ENCODE data around the gene TRIM25. TPM values are rescaled to one million over a fixed set of nuclear protein-coding genes. Genes with fewer than 3 reads are reported as not detected.

Gene TRIM25, protein sequence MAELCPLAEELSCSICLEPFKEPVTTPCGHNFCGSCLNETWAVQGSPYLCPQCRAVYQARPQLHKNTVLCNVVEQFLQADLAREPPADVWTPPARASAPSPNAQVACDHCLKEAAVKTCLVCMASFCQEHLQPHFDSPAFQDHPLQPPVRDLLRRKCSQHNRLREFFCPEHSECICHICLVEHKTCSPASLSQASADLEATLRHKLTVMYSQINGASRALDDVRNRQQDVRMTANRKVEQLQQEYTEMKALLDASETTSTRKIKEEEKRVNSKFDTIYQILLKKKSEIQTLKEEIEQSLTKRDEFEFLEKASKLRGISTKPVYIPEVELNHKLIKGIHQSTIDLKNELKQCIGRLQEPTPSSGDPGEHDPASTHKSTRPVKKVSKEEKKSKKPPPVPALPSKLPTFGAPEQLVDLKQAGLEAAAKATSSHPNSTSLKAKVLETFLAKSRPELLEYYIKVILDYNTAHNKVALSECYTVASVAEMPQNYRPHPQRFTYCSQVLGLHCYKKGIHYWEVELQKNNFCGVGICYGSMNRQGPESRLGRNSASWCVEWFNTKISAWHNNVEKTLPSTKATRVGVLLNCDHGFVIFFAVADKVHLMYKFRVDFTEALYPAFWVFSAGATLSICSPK
- total RNA-seq: 44.3 to 47.4 TPM (median 45.6 TPM) in 3 replicates

DNA sequence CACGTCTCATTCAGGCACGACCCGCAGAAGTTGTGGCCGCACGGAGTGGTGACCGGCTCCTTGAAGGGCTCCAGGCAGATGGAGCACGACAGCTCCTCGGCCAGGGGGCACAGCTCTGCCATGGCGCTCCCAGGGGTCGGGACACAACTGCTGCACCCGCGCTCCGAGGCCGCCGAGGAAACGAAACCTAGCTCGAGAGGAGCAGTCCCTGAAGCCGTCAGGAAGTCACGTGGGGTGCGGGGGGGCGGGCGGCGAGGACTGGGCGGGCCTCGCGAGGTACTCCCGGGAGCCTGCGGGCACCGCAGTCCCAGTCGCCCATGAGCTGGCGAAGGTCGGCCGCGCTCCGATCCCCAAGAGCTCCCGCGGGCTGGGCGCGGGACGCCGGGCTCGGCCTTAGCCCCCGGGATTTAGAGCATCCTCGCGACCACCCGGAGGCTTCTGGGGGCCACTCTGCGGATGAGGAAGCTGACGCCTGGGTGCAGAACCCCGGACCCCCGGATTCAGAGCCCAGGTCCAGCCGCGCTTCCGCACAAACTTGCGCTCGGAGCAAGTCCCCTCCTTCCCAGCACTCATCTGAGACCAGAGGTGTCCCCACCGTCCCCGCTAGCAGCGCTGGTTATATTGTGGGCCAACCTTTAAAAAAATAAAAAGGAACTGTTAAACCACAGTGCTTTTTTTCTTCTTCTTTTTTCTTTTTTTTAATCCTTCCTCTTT lies at the start of gene TRIM25:
TSS of gene TRIM25 (minus strand) at position 183 of the 714 bp plus-strand sequence. CDS start at position 122, 61 bp downstream.
- H3K27ac Mint-ChIP-seq: peak within 1 kb of the TSS; percentile 94
- no peaks in the 10 kb centered on the region for H3K36me3 Mint-ChIP-seq
- H3K27me3 Mint-ChIP-seq (ENCODE audit: low read depth): no peaks in the 10 kb centered on the region
- H3K9me3 Mint-ChIP-seq: peaks cover 19% of the 10 kb centered on the region
- H3K4me3 Mint-ChIP-seq: peak within 1 kb of the TSS; percentile 91
- TF ChIP-seq, protein P1, sequence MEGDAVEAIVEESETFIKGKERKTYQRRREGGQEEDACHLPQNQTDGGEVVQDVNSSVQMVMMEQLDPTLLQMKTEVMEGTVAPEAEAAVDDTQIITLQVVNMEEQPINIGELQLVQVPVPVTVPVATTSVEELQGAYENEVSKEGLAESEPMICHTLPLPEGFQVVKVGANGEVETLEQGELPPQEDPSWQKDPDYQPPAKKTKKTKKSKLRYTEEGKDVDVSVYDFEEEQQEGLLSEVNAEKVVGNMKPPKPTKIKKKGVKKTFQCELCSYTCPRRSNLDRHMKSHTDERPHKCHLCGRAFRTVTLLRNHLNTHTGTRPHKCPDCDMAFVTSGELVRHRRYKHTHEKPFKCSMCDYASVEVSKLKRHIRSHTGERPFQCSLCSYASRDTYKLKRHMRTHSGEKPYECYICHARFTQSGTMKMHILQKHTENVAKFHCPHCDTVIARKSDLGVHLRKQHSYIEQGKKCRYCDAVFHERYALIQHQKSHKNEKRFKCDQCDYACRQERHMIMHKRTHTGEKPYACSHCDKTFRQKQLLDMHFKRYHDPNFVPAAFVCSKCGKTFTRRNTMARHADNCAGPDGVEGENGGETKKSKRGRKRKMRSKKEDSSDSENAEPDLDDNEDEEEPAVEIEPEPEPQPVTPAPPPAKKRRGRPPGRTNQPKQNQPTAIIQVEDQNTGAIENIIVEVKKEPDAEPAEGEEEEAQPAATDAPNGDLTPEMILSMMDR (IDR thresholded peaks at IDR 0.05; ENCODE audit: unreplicated experiment): no peak
- DNase-seq (ENCODE audit: low spot score in 2 of 2, unreplicated experiment in 2 of 2): peak; percentile 70 to 71
- H3K4me1 Mint-ChIP-seq: peaks cover 24% of the 10 kb centered on the region

DNA sequence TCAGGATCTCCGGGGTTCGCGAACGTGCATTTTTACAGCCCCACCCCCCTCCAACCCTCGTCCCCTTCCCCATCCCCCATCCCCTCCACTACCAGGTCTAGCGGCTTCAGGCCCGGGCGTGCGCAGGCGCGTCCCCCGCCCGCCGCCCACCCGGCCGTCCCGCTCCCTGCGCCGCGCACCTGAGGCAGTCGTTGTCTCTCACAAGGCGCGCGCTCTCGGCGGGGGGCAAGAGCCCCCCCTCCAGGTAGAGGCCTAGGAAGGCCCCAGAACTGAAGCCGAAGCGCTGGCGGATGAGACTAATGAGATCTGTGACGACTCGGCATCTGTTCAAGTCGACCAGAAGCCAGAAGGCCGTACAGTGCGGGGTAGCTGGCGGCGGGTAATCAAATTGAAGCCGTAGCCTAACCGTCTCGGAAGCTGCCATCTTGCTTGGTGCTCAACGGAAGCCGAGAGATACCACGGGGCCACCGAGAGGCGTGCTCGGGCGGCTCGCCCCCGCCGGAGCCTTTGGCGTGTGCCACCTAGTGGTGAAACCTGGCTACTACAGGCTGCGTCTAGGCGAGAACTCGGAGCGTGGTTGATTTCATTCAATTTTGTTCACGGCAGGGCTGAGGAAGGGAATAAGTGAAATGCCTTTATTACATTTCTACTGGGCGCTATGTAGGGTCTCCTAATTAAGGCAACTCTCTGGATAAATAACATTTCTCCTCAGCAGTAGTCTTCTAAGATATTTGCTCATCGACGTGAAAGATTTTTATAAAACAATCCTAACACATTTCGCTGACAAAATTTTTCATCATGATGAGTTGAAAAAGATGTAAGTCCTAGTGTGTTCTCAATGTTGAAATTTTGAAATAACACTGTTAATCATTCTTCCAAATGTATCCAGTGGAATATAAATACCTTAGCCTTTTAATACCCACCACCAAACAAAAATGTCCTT lies 47.0 kb upstream of the TRIM25 start, which contains the start of gene COIL:
TSS of gene COIL (minus strand) at position 455 of the 943 bp plus-strand sequence. CDS start at position 424, 31 bp downstream.
- H3K4me1 Mint-ChIP-seq: peaks cover 13% of the 10 kb centered on the region
- TF ChIP-seq, protein P1 (IDR thresholded peaks at IDR 0.05; ENCODE audit: unreplicated experiment): peak; percentile 100
- peak within 1 kb of the TSS; percentile 93 for H3K27ac Mint-ChIP-seq
- no peaks in the 10 kb centered on the region for H3K9me3 Mint-ChIP-seq
- peak within 1 kb of the TSS; percentile 81 for H3K4me3 Mint-ChIP-seq
- H3K27me3 Mint-ChIP-seq (ENCODE audit: low read depth): no peaks in the 10 kb centered on the region
- H3K36me3 Mint-ChIP-seq: no peaks in the 10 kb centered on the region
- DNase-seq (ENCODE audit: low spot score in 2 of 2, unreplicated experiment in 2 of 2): peak; percentile 82 to 97

DNA sequence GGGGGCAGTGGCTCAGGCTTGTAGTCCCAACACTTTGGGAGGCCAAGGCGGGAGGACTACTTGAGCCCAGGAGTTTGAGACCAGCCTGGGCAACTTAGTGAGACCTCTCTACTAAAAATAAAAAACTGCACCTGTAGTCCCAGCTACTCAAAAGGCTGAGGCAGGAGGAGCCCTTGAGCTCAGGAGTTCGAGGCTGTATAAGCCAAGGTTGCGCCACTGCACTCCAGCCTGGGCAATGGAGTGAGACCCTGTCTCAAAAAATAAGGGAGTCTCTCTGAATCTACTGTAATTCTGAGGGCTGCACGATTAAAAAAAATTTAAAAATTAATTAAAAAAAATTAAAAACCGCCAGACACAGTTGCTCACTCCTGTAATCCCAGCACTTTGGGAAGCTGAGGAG lies 43.1 kb upstream of the TRIM25 start:
- TF ChIP-seq, protein P1 (IDR thresholded peaks at IDR 0.05; ENCODE audit: unreplicated experiment): no peak
- no peak overlapping the region for H3K4me3 Mint-ChIP-seq
- H3K9me3 Mint-ChIP-seq: no peaks in the 10 kb centered on the region
- H3K36me3 Mint-ChIP-seq: peaks cover 3% of the 10 kb centered on the region
- H3K27ac Mint-ChIP-seq: no peak overlapping the region
- DNase-seq (ENCODE audit: low spot score in 2 of 2, unreplicated experiment in 2 of 2): no peak
- peaks cover 17% of the 10 kb centered on the region for H3K4me1 Mint-ChIP-seq
- H3K27me3 Mint-ChIP-seq (ENCODE audit: low read depth): no peaks in the 10 kb centered on the region

DNA sequence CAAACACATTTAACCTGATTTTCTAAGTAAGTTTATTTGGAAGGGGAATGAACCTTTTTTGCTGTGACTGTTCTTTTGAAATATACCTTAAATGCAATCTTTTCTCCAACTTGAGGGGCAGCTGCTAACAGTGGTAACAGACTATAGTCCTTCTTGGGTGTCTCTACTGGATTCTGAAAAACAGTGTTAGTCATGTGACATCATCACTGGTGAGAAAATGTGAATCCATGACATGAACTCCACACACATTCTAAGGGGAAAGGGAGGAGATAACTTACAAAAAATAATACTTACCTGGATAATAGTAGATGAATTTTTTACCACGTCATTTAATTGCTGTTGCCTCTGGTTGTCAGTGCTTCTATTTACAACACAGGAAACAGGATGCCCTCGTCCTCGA lies 35.7 kb upstream of the TRIM25 start:
- TF ChIP-seq, protein P1 (IDR thresholded peaks at IDR 0.05; ENCODE audit: unreplicated experiment): no peak
- Mint-ChIP-seq H3K27ac (no peak overlapping the region), H3K36me3 (peaks cover 36% of the 10 kb centered on the region), H3K27me3 (ENCODE audit: low read depth) (no peaks in the 10 kb centered on the region), H3K4me3 (no peak overlapping the region), H3K4me1 (peaks cover 4% of the 10 kb centered on the region), H3K9me3 (no peaks in the 10 kb centered on the region)
- no peak for DNase-seq (ENCODE audit: low spot score in 2 of 2, unreplicated experiment in 2 of 2)

DNA sequence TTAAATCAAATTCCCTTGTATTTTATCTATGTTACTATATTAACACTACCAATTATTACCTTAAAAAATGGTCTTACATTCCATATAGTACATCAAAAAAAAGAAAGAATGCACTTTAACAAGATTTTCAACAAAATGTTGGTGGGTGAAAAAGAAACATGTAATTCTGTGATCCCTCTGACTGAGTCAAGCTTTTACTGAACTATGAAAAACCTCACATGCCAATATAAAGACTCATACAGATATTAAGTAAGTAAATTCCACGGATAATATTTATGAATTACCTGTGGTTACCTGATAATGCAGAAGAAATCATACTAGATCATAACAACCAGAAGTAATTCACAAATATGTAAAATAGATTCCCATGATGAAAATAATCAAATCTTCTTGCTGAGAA lies 34.6 kb upstream of the TRIM25 start:
- TF ChIP-seq, protein P1 (IDR thresholded peaks at IDR 0.05; ENCODE audit: unreplicated experiment): no peak
- Mint-ChIP-seq H3K4me1 (peaks cover 2% of the 10 kb centered on the region), H3K27ac (no peak overlapping the region), H3K9me3 (no peaks in the 10 kb centered on the region), H3K4me3 (no peak overlapping the region), H3K27me3 (ENCODE audit: low read depth) (no peaks in the 10 kb centered on the region), H3K36me3 (peaks cover 40% of the 10 kb centered on the region)
- DNase-seq (ENCODE audit: low spot score in 2 of 2, unreplicated experiment in 2 of 2): no peak

Data from mesothelial cell of epicardium (in vitro differentiated cells).